H1 (cell line): ENCODE data around the gene ARHGEF7. TPM values are rescaled to one million over a fixed set of nuclear protein-coding genes. Genes with fewer than 3 reads are reported as not detected.

Source experiments
- CHD7 ChIP-seq: fragments of 300-600 bp; sonication (generic); IDR thresholded peaks from 2 replicates; pipeline ENCODE4 v1.7.1; 2012; ENCODE audit warnings: low read length, moderate library complexity, mild to moderate bottlenecking, inconsistent platforms; ENCODE audit not compliant: insufficient replicate concordance
- polyA plus RNA-seq, 7 experiments: library from polyadenylated mRNA; depleted of rRNA in 3 of 7; stranded (reverse) in 5 of 7; unstranded in 2 of 7; fragments of >200 nt in 5 of 7; fragments of 200-250 nt in 2 of 7; gene quantifications; 1 replicate in 5 of 7; 2 replicates in 1 of 7; 4 replicates in 1 of 7; pipeline versions ENCODE4 v1.2.1 to v1.2.3, GENCODE V29; 2011 to 2013; ENCODE audit warnings: missing spikeins in 2 of 7, mixed read lengths in 2 of 7
- total RNA-seq: library from RNA; stranded (reverse); fragmentation: NEBNext Ultra II Directional; extraction: Animal tissue kit (Norgen Biotek cat#: 25700); gene quantifications from 2 replicates; pipeline ENCODE4 v1.2.1, GENCODE V29; 2021

Gene ARHGEF7
- total and polyA plus RNA-seq, 2 of the 8 experiments (the other 6 are each of a cell fraction or from before 2014, with no cell fraction given), result 26.2 to 56.5 TPM

DNA sequence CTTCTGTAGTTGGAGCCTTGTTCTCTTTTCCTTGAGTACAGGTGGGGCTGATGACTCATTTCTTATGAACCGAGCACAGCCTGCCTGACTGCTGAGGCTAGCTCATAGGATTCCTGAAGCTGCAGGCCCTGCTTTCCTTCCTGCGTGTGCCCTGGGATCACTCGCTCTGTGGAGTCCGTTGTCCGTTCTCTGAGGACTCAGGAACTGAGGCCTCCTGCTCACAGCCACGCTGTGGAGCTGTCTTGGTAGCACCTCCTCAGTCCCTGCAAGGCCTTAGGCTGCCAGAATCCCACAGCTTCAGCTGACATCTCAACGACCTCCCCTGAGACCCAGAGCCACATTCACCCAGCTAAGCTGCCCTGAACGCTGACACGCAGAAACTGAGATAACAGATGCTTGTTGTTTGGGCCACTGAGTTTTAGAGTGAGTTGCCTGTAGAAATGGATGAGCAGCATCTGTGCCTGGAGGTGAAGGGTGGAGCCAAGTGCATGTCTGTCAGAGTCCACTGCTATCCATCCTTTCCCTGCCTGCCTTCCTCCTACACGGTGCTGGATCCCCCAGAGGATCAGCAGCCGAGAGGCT, 72.9 kb downstream of the ARHGEF7 start (continued):
- no peak for TF ChIP-seq CHD7
